NCI-H510A treated with DMSO at 0.1 percent for 48 hours (cell line): ENCODE data around the gene NBAS.
"Not testable (repeated sequence)": the region's sequence is repeated elsewhere in the genome, so short reads cannot be mapped to it uniquely, and the experiment has no call there.

Experiments
- DNase-seq: peaks from one replicate; lab custom pipeline; 2025; lab: John Stamatoyannopoulos, UW

NBAS gene

GRCh38 chr2:15359716-15360531, 201.2 kb downstream of the NBAS start:
- DNase-seq: no peak

- no peak for DNase-seq
Measured at GRCh38 chr2:15357922-15358321, 203.2 kb downstream of the NBAS start.

GRCh38 chr2:15357186-15357585, 203.9 kb downstream of the NBAS start:
- no peak for DNase-seq

- DNase-seq: no peak
Measured at GRCh38 chr2:15355386-15355785, 205.7 kb downstream of the NBAS start.

GRCh38 chr2:15354596-15355366, 206.4 kb downstream of the NBAS start:
- no peak for DNase-seq

- no peak for DNase-seq
Measured at GRCh38 chr2:15352363-15352762, 208.8 kb downstream of the NBAS start.

GRCh38 chr2:15348636-15349035, 212.5 kb downstream of the NBAS start:
- DNase-seq: no peak

- DNase-seq: no peak
Measured at GRCh38 chr2:15348045-15348444, 213.1 kb downstream of the NBAS start.

GRCh38 chr2:15346624-15347023, 214.5 kb downstream of the NBAS start:
- no peak for DNase-seq

- DNase-seq: no peak
Measured at GRCh38 chr2:15337996-15338666, 223.0 kb downstream of the NBAS start.

GRCh38 chr2:15334644-15335326, 226.3 kb downstream of the NBAS start:
- DNase-seq: peak; percentile 92

- no peak for DNase-seq
Measured at GRCh38 chr2:15331787-15332186, 229.3 kb downstream of the NBAS start.

GRCh38 chr2:15325296-15325695, 235.8 kb downstream of the NBAS start:
- DNase-seq: no peak

- DNase-seq: no peak
Measured at GRCh38 chr2:15323227-15323626, 237.9 kb downstream of the NBAS start.

- not testable (repeated sequence) for DNase-seq
Measured at GRCh38 chr2:15321481-15321880, 239.7 kb downstream of the NBAS start.

- no peak for DNase-seq
Measured at GRCh38 chr2:15316370-15316814, 244.7 kb downstream of the NBAS start.

- DNase-seq: no peak
Measured at GRCh38 chr2:15315411-15315810, 245.7 kb downstream of the NBAS start.

GRCh38 chr2:15313657-15314056, 247.5 kb downstream of the NBAS start:
- no peak for DNase-seq

- no peak for DNase-seq
Measured at GRCh38 chr2:15311926-15312325, 249.2 kb downstream of the NBAS start.

- no peak for DNase-seq
Measured at GRCh38 chr2:15311201-15311907, 249.8 kb downstream of the NBAS start.

GRCh38 chr2:15307526-15307925, 253.6 kb downstream of the NBAS start:
- no peak for DNase-seq
